ENCODE measurements around the gene PADI1.

PADI1 gene, protein sequence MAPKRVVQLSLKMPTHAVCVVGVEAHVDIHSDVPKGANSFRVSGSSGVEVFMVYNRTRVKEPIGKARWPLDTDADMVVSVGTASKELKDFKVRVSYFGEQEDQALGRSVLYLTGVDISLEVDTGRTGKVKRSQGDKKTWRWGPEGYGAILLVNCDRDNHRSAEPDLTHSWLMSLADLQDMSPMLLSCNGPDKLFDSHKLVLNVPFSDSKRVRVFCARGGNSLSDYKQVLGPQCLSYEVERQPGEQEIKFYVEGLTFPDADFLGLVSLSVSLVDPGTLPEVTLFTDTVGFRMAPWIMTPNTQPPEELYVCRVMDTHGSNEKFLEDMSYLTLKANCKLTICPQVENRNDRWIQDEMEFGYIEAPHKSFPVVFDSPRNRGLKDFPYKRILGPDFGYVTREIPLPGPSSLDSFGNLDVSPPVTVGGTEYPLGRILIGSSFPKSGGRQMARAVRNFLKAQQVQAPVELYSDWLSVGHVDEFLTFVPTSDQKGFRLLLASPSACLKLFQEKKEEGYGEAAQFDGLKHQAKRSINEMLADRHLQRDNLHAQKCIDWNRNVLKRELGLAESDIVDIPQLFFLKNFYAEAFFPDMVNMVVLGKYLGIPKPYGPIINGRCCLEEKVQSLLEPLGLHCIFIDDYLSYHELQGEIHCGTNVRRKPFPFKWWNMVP

DNA sequence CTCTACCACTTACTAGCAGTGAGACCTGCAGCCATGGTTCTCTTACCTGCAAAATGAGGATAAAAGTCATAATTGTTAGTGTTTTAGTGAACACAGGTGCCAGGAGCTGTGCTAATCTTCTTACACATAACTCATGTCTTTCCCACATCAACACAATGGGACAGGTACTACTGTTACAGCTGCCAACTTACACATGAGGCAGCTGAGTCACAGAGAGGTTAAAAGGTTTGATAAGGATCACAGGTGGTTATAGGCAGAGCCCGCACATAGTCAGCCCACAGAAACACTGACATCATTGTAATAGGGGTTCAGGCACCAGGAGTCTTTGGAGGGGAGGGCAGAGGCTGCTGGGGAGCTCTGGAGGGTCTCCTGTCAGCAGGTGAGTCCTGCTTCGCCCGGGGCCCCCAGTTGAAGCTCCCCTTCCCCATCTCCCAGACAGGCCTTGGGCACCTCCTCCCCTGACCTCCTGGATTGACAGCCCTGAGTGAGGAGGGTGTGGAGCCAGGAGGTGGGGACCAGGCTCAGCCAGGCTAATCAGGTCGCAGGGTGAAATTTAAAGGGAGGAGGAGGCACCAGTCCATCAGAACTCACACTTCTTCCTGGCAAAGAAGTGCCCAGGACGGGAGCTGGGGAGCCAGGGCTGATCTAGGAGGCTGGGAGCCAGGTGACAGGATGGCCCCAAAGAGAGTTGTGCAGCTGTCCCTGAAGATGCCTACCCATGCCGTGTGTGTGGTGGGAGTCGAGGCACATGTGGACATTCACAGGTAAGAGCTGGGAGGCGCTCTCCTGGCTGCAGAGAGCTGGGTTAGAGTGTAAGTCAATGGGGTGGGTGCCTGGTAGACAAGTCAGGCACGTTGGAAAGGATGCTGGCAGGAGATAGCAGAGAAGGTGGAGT is at the start of gene PADI1:
PADI1 (plus strand) TSS at position 583 of the 895 bp plus-strand sequence; CDS start at position 673, 90 bp downstream.
- DNase-seq = no peak

DNA sequence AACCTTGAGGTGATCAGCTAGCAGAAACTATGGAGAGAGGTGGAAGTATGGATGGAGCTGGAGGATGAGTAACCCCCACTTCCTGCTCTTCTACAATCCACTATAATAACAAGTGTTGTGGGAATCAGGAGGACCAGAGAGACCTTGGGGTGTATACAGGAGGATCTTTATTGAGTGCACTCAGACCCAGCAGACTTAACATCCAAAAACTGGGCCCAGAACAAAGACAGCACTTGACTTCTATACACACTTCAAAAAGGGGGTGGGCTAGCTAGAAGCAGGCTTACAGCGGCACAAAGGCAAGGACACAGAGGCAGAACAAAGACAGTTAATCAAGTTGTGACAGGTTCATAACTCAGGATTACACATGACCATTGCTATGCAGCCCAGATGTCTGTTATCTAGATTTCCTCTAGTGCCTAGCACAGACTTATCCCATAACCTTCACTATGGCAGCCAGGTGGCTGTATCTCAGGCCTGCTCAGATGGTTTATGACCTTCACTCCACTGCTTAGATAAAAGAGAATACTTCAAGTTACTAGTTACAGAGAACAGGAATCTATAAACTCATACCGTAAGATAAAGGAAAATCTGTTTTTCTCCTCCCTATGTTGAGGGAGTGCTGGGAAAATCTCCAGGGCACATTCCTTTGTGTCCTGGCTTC is 49.5 kb upstream of the PADI1 start:
- peak; percentile 71 for DNase-seq

DNA sequence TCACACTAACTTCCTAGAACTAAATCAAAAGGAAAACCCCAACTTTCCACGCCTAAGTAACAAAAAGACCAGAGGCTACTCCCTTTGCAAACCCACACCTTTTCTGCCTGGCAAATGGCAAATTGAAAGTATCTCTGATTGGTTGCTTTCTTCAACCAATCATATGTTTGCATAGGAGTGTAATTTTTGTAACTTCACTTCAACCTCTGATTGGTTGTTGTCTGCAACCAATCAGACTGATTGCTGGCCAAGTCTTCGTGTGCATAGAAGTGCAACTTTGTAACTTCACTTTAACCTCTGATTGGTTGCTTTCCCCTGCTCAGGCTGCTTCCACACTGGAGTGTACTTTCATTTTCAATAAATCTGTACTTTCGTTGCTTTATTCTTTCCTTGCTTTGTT is 48.8 kb upstream of the PADI1 start:
- no peak for DNase-seq

DNA sequence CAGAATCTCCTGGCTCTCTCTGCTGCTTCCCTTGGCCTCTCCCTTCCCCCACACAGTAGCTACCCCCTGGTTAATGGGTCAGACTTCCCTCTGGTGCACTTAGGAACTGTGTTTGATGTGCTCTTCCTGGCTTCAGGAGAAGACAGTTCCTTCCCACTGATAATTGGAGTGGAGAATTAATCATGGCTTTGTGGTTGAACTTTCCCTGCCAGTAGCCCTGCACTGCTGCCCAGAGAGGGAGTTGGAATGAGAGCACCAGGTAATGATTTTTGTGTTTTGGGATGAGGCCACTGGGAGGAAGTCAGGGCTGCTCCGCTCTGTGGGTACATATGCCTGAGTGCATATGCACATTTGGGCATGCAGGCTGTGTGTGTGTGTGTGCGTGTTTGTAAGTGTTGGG is 46.0 kb upstream of the PADI1 start:
- peak; percentile 11 for DNase-seq

DNA sequence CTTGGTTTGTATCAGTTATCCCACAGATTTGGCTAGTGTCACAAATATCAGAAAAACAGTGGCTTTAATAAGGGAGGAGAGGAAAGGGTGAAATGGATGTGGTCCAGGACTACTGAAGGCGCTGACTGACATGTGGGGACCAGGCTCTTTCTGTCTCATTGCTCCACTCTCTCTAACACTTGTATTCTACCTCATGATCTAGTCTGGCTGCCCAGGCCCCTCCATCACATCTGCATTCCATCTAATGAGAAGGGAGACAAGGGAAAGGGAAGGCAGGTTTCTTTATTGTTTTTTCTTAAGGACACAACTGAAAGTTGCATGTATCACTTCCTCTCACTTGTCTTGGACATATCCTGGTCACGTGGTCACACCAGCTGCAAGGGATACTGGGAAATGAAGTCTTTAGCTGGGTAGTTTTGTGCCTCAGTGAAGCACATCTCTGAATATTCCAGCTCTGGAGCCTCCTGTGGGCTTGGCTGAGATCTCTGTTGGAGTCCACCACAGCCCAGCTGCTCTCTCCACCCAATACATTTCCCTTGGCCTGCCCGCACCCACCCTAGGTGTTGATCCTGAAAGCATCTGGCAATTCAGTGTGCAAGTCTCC is 43.7 kb upstream of the PADI1 start:
- DNase-seq = peak; percentile 14

DNA sequence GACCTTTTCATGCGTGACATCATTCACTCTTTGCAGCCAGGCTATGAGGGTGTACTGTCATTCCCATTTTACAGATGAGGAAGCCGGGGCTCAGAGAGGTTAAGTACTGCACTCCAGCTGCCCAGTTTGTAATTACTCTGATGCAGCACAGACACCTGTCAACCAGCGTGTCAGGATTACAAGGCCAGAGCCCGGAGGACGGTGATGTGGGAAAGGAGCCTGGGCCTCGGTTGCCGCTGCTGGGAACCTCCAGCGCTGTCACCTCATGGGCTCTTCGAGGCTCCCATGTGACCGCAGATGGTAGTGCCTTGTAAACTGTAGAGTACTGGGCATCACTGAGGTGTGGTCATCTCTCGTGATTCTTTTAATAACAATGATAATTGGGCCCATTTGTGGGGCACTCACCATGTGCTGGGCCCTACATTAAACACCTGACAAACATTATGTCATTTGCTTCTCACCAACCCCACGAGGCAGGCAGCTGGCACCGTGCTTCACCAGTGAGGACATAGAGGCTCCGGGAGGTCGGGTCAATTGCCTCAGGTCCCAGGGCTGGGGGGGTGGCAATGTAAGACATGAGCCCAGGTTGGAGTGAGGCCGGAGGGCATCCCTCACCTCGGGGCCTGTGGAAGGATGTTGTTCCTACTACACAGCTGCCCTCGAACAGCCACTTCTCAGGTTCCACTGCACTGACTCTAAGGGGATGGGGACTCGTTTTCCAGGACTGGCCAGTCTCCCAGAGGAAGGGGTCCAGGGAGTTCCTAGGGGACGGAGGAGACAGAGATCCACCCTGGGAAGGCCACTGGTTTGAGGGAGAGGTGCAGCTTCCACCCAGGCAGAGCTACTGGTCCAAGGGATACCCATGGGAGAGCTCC is 42.8 kb upstream of the PADI1 start:
- peak; percentile 36 for DNase-seq

DNA sequence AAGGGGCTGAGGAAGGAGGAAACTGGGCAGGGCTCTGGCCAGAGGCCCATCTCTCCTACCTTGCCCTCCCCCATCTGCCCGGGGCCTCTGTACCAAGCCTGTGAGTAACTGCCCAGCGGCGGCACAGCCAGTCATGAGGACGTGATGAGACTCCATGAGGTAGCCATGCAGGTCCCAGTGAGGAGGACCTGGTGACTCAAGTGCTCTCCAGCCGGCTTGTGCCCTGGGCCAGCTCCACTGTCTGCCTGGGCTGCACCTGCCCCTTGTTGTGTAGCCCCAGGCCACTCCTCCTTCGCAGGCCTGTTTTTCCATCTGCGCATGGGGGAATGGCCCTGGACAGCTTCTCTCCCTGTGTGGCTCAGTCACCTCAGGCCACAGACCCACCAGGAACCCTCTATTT is 42.0 kb upstream of the PADI1 start:
- DNase-seq = peak; percentile 90

DNA sequence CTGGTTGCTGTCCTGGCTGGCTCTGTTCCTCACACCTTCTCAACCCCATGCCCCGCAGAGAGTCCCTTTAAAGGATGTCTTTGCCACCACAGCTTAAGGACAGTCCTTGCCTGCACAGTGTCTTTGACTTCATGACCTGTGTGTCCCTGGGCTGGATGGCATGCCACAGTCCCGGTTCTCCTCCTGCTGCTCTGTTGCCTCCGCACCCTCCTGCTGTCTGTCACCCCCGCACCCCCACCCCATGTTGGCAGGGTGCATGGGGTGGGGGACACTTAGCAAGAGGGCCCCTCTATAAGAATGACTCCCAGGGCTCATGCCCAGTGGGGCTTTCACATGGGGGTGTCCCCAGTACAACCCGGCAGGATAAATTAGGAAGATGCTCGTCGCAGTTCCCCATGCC is 41.6 kb upstream of the PADI1 start:
- no peak for DNase-seq

DNA sequence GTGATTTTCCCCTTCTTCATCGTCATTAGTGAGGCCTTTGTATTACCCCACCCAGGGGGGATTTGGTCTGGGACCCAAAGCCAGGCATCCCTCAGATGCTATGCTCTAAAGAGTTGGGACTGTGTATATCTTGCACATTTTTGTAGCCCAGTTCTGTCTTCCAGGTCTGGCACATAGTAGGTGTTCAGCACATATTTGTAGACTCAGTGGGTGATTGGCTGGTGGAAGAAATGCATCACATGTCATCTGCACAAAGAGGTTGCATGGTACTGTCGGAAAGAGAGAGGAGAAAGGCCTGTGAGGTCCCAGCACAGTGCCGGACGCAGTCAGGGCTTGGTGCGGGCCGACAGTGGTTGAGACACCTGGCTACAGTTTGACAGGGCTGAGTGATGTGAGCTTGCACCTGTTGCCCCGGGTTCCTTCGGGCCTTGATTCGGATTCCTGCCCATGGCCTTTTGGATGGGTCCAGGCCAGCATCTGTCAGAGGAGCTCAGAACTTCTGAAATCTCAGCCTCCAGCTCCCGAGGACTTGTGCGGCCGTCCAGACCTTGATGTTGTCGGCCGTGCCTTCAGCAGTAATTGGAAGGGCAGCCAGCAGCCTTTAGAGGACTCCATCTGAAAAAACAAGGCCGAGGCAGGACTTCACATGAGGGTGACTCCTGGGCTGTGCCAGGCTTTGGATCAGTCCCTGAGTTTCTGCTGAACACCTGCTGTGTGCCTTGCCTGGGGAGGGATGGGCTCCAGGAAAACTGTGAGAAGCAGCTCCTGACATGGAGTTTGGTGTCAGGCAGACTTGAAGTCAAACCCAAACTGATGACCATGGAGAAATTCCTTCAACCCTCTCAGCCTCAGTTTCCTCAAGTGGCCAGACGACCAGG is 40.9 kb upstream of the PADI1 start:
- DNase-seq = peak; percentile 43

DNA sequence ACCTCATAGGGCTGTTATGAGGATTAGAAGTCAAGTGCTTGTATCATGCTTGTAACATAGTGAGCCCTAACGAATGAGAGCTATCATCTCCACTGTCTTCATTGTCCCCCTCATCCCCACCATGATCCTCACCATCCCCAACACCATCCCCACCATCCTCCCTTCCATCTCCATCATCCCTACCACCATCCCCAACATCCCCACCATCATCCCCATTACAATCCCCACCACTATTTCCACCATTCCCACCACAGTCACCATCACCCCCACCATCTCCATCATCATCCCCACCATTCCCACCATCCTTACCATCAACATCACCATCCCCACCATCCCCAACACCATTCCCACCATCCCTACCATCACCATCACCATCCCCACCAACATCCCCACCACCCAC is 39.1 kb upstream of the PADI1 start:
- DNase-seq = peak; percentile 20

DNA sequence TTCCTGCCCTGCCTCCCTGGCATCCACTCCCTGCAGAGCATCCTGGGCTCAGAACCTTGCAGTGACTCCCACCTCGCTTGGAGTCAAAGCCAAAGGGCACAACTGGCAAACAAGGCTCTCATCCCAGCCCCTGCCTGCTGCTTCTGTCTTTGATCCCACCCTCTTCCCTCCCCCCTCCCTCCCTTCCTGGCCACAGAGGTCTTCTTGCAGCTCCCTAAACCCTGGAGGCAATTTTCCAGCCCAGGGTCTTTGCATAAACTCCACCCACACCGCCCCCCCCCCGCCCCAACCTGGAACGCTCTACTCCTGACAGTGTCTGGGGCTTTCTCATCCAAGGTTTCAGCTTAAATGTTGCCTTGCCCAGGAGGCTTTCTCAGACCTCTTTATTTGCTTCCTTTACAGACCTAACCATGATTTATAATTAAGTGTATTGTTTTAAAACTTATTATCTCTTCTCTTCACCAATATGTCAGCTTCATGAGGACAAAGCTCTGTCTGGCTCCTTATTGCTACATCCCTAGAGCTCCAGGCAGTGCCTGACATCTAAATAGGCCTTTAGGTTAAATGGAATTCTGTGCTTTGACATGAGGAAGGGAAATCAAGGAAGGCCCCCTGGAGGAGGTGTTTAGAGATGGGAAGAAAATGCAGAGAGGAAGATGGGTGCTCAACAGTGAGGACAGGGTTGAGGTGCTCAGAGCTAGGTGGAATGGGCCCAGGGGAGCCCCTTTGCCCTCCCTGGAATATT is 37.7 kb upstream of the PADI1 start:
- DNase-seq = peak; percentile 93

DNA sequence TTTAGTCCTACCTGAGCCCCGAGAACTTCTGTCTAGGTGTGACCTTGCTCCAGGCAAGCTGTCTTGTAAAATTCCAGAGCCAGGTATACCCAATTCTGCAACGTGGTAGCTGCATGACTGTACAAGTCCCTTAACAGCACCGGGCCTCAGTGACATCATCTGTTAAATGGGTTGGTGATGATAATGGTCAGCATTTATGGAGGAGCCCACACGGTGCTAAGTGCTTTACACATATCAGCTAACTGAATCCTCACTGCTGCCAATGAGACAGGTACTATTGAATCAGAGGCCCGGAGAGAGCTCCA is 37.2 kb upstream of the PADI1 start:
- no peak for DNase-seq

DNA sequence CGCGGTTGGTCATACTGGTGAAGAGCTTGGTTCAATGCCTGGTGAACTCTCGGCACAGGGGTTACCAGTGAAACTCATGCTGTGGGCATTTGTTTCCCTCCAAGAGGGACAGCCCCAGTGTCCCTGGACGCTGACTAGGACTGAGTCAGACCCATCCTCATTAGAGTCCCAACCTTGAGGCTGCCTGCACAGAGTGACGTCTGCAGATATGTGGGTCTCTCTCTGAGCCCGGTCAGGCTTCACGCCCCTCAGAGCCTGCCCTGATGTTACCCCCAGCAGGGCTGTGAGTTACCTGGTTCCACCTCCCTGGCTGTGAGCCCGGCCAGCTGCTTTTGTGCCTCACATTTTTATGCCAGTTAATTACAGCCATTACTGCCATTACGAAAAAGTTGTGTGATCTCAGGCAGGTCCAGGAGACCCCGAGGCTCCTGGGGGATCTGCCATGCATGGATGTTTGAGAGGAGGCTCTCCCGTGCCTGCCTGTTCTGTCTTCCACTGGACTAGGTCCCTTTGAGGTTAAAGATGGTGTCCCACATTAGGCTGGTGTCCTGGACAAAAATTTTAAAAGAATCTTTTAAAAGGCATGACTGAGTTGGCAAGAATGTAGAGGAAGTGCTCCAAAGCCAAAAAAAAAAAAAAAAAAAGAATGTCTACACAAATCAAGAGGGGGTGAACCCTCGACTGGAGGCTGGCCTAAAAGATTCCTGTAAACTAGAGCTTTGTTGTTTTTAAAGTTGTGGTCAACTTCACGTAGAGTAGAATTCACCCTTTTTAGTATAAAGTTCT is 36.6 kb upstream of the PADI1 start:
- peak; percentile 87 for DNase-seq

DNA sequence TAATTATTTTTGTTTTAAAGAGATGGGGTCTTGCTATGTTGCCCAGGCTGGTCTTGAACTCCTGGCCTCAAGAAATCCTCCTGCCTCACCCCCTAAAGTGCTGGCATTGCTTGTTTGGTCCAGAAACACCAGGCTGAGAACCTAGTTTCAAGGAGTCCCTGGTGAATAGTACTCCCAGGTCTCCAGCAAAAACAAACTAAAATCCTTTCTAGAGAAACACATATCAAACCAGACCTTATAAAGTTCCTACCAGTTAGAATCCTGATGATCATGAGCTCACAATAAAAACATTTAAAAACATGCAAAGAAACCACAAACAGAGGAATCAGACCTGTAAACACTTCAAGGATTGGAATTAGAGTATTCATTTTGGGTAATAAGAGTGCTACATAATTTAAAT is 34.4 kb upstream of the PADI1 start:
- peak; percentile 4 for DNase-seq

DNA sequence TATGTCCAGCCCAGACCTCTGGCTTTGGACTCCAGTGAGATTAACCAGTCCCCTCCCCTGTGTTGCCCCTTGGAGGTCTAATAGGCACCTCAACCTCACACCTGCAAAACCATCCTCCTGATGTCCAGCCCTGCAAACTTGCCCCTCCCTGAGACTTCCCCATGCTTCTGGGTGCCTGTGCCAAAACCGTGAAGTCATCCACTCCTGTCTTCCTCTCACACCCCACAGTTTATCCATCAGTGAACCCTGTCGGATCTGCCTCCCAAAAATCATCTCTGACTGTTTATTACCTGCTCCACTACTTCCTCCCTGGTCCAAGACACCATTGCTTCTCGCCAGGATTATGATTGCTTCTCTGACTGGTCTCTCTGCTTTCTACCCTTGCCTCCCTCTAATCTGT is 31.7 kb upstream of the PADI1 start:
- DNase-seq = peak; percentile 22

DNA sequence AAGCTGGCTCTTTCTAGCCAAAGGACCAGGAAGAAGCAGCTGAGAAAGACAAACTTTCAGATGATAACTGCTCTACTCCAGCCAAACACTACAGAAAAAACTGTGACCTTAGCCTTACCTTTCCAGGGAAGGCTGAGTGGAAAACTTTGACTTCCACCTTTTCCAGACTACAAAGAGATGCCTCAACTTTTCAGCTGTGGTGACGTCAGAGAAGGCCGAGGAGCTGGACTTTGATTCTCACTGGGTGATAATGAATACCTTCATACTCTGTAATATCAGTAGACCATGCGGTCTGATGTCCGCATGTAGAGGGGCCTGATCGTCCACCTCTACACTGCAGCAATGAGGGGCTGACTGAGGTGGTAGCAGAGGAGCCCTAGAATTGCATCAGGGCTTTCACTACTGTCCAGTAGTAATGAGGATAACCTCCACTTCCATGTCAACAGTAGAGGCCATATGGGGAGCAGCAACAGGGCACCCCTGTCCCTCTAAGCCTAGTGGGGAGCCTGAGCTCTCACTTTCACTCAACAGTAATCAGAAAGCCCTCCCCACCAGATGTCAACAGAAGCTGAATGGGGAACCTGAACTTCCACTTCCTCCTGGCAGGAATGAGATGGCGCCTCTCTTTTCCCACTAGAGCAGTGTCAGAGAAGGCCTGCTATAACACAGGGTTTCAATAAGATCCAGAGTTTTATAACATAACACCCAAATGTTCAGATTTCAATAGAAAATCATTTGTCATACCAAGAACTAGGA is 28.4 kb upstream of the PADI1 start:
- DNase-seq = peak; percentile 18

DNA sequence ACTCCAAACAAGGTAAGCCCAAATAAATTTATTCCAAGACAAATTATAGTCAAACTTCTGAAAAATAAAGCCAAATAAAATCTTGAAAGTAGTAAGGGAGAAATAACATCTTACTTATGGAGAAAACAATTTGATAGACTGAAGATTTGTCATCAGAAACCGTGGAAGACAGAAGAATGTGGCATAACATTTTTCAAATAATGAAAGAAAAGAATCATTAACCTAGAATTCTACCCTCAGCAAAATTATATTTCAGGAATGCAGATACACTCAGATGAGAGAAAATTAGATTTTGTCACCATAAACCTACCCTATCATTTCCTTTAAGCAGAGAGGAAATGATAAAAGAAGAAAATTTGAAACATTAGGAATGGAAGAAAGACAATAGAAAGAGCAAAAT is 27.3 kb upstream of the PADI1 start:
- DNase-seq = no peak

DNA sequence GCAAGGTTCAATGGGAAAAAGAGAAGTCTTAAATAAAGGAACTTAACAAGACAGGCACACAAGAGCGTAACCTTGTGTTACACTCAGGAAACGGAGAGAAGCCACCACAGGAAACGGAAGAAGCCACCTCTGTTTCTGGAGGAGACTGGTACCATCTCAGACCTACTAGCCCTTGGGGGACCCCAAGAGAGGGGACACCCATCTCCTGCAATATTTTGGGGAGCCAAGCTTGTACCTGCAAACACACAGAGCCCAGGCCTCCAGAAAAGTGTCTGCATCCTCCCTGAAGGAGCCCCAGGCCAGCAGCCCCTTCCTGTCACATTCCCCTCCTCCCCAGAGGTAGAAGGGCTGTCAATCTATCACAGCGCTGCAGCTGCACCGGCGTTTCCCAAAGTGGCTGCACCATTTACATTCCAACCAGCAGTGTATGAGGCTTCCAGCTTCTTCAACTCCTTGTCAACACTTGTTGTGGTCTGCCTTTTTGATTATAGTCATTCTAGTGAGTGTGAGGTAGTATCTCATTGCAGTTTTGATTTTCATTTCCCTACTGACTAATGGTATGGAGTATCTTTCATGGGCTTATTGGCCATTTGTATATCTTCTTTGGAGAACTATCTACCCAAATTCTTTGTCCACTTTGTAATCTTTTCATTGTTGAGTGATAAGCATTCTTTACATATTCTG is 23.0 kb upstream of the PADI1 start:
- DNase-seq = peak; percentile 74

All from islet precursor cell (in vitro differentiated cells).